ENCODE measurements around the gene CTNNB1.
"Not testable (repeated sequence)": the region's sequence is repeated elsewhere in the genome, so short reads cannot be mapped to it uniquely, and the experiment has no call there.

CTNNB1 gene

GRCh38 chr3:41259449-41260062 is 60.3 kb downstream of the CTNNB1 start:
- no peak for DNase-seq (ENCODE audit: low spot score)

- DNase-seq (ENCODE audit: low spot score), result no peak
Measured at GRCh38 chr3:41260063-41260450, 60.8 kb downstream of the CTNNB1 start.

DNA sequence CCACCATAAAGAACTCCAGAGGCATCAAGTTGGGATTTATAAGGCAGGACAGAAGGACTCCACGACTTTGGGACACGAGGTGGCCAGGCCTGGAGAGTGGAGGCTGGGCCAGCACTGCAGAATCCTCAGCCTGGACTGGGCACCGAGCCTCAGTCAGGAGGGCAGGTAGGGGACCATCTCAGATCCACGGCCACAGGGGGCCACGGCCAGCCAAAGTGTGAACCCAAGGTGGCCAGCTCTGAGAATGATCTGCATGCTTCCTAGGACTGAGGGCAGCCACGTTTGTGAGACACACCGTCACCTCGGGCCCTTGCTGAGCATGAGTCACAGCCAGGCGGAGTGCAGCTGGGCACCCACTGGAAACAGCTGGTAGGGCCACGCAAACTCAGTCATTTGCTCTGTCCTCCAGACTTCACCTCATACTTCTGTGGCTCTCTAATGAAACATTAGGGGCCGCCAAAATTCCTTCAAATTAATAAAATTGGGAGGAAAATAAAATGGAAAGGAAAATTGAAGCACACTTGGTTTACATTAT is 65.8 kb downstream of the CTNNB1 start:
- peak; percentile 23 for DNase-seq (ENCODE audit: low spot score)

GRCh38 chr3:41265823-41266273 is 66.5 kb downstream of the CTNNB1 start:
- DNase-seq (ENCODE audit: low spot score), result peak; percentile 57

- peak; percentile 84 for DNase-seq (ENCODE audit: low spot score)
Measured at GRCh38 chr3:41267975-41268640, 68.8 kb downstream of the CTNNB1 start.

DNA sequence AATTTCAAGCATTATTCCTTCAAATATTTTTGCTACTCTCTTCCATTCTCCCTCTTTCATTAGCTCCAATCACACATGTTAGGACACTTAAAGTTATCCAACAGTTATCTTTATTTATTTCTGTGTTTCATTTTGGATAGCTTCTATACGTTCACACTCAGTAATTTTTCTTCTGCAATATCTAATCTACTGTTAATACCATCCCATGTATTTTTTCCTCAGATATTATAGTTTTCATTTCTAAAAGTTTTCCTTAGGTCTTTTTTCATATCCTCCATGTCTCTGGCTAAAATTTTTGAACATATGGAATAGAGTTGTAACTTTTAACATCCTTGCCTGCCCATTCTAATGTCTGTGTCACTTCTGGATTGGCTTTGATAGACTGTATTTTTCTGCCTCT is 73.4 kb downstream of the CTNNB1 start:
- no peak for DNase-seq (ENCODE audit: low spot score)

DNA sequence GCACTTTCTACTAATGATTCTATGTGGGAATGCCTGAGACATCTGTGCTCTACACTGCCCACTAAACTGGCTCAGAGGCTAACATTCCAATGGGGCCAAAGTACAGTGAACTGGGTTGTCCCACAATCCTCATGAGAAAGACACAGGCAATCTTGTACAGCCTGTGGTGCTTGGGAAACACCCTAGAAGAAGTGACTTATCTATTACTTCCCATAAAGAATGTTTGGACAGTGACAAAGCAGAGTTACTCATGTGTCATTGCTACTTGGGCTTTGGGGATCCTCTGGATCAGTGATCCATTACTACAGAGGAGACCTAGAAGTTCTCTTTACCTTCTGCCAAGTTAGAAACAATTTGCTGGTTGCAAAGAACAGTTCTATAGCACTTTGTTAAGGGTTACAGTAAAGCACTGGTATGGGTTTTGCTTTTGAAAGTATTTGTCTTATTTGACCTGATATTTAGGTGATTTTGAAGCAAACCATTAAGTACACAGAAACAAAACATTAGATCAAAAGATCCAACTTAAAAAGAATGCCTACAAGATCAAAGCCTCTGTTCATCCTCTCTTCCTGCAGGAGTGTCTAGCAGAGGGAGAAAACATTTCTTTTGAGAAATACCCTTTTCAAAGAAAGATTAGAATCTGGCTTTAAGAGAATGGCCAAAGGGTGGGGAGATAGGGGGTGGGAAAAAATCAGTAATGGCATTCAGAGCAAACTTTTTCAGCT is 75.8 kb downstream of the CTNNB1 start:
- peak; percentile 89 for DNase-seq (ENCODE audit: low spot score)

- no peak for DNase-seq (ENCODE audit: low spot score)
Measured at GRCh38 chr3:41276191-41276590, 76.9 kb downstream of the CTNNB1 start.

DNA sequence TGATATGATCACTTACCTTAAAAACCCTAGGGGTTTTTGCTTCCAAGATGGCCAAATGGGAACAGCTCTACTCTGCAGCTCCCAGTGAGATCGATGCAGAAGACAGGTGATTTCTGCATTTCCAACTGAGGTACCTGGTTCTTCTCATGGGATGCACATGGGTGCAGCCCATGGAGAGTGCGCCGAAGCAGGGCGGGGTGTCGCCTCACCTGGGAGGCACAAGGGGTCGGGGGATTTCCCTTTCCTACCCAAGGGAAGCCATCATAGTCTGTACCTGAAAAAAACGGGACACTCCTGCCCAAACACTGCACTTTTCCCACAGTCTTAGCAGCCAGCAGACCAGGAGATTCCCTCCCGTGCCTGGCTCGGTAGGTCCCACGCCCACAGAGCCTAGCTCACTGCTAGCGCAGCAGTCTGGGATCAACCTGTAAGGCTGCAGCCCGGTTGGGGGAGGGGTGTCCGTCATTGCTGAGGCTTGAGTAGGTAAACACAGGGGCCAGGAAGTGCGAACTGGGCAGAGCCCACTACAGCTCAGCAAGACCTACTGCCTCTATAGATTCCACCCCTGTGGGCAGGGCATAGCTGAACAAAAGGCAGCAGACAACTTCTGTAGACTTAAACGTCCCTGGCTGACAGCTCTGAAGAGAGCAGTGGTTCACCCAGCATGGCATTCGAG is 78.6 kb downstream of the CTNNB1 start:
- DNase-seq (ENCODE audit: low spot score), result no peak

GRCh38 chr3:41284934-41285333 is 85.6 kb downstream of the CTNNB1 start:
- DNase-seq (ENCODE audit: low spot score), result not testable (repeated sequence)

GRCh38 chr3:41286305-41286704 is 87.0 kb downstream of the CTNNB1 start:
- DNase-seq (ENCODE audit: low spot score), result no peak

DNA sequence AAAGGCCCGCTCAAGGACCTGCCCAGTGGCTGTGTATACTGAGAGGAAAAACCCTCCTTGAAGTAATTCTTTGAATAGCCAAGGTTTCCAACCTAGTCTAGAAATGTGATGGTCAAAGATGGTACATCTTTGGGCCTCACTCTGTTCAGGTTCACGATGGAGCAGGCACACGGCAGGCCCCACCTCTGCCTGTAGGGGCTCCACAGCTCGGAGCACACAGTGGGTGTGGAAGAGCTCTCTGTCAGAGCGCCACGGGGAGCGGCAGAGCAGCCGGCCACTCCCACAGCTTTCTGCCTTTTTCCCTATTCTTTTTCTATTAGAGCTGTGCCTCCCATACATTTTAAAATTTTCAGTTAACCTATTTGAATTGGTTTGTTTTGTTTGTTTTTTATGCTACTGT is 89.5 kb downstream of the CTNNB1 start:
- no peak for DNase-seq (ENCODE audit: low spot score)
